GM19025 (cell line): ENCODE data around the gene PPIE.
"Not testable (repeated sequence)": the region's sequence is repeated elsewhere in the genome, so short reads cannot be mapped to it uniquely, and the experiment has no call there.

Source experiments
- ATAC-seq: cut with Tn5 transposase; IDR thresholded peaks from one replicate; pipeline ENCODE4 v1.9.1; 2021; ENCODE audit warnings: mild to moderate bottlenecking, low read depth, moderate library complexity; ENCODE audit not compliant: unreplicated experiment

PPIE gene

GRCh38 chr1:39757501-39757900, 18.8 kb downstream of the PPIE start:
- no peak for ATAC-seq

GRCh38 chr1:39758556-39759435, 20.1 kb downstream of the PPIE start:
- no peak for ATAC-seq

- no peak for ATAC-seq
These were observed 20.7 kb downstream of the PPIE start for GRCh38 chr1:39759436-39759726.

GRCh38 chr1:39760074-39761008, 21.7 kb downstream of the PPIE start:
- ATAC-seq: no peak

- ATAC-seq: no peak
These were observed 22.3 kb downstream of the PPIE start for GRCh38 chr1:39761016-39761415.

- ATAC-seq: no peak
These were observed 23.0 kb downstream of the PPIE start for GRCh38 chr1:39761557-39762260.

GRCh38 chr1:39762550-39763540, 24.2 kb downstream of the PPIE start:
- no peak for ATAC-seq

GRCh38 chr1:39763619-39764374, 25.1 kb downstream of the PPIE start:
- ATAC-seq: not testable (repeated sequence)

GRCh38 chr1:39764512-39764911, 25.8 kb downstream of the PPIE start:
- not testable (repeated sequence) for ATAC-seq

GRCh38 chr1:39766466-39766865, 27.8 kb downstream of the PPIE start:
- not testable (repeated sequence) for ATAC-seq

GRCh38 chr1:39769502-39769901, 30.8 kb downstream of the PPIE start:
- ATAC-seq: not testable (repeated sequence)

GRCh38 chr1:39770100-39771021, 31.7 kb downstream of the PPIE start:
- ATAC-seq: not testable (repeated sequence)

- ATAC-seq: not testable (repeated sequence)
These were observed 32.4 kb downstream of the PPIE start, which contains the start of gene OXCT2 for GRCh38 chr1:39771022-39771532. Gene OXCT2 (minus strand): TSS chr1:39771348. CDS start chr1:39771255, 93 bp downstream.

GRCh38 chr1:39773369-39773979, 34.8 kb downstream of the PPIE start:
- ATAC-seq: not testable (repeated sequence)

- not testable (repeated sequence) for ATAC-seq
These were observed 36.5 kb downstream of the PPIE start for GRCh38 chr1:39775141-39775540.

GRCh38 chr1:39775676-39776399, 37.2 kb downstream of the PPIE start:
- ATAC-seq: not testable (repeated sequence)

- ATAC-seq: no peak
These were observed 37.7 kb downstream of the PPIE start for GRCh38 chr1:39776400-39776713.
